WTC11 (cell line): ENCODE data around the gene CD160. TPM values are rescaled to one million over a fixed set of nuclear protein-coding genes. Genes with fewer than 3 reads are reported as not detected.

ENCODE experiments used
- ATAC-seq: fragments of 200-7000 bp; cut with Tn5 transposase; 2 replicates; pipeline ENCODE4 v1.10.0; 2021; ENCODE audit warnings: mild to moderate bottlenecking, moderate library complexity
- CTCF ChIA-PET: fragments of 300-600 bp; sonication (Branson Sonifier 250); formaldehyde crosslinking; loops from one replicate; lab custom pipeline; 2021; ENCODE audit warnings: antibody characterized with exemption; lab: Charles Lee
- POLR2A ChIA-PET: fragments of 350-600 bp; sonication (Branson Sonifier 250); formaldehyde crosslinking; loops from one replicate; lab custom pipeline; 2021; ENCODE audit warnings: antibody characterized with exemption; lab: Charles Lee
- DNase-seq: peaks from one replicate; pipeline ENCODE4 v3.0.0; 2021; ENCODE audit warnings: low spot score
- H3K27ac Mint-ChIP-seq: 2 replicates; pipeline ENCODE4 v1.8.0; 2021; ENCODE audit warnings: mixed read lengths
- H3K27me3 Mint-ChIP-seq: 2 replicates; pipeline ENCODE4 v1.8.0; 2021; ENCODE audit warnings: low read depth, mild to moderate bottlenecking, moderate library complexity, mixed read lengths
- H3K36me3 Mint-ChIP-seq: 2 replicates; pipeline ENCODE4 v1.8.0; 2021; ENCODE audit warnings: mixed read lengths
- H3K4me1 Mint-ChIP-seq: 2 replicates; pipeline ENCODE4 v1.8.0; 2022; ENCODE audit warnings: mixed read lengths
- H3K4me3 Mint-ChIP-seq: 2 replicates; pipeline ENCODE4 v1.8.0; 2021; ENCODE audit warnings: mild to moderate bottlenecking, moderate library complexity, mixed read lengths
- H3K9me3 Mint-ChIP-seq: 2 replicates; pipeline ENCODE4 v1.8.0; 2021; ENCODE audit warnings: mixed read lengths
- ATF3 ChIP-seq: sonication (generic); formaldehyde crosslinking; conservative IDR thresholded peaks from 2 replicates; pipeline ENCODE4 v1.8.1; 2022; ENCODE audit warnings: mild to moderate bottlenecking, missing genetic modification reagents
- CBFB ChIP-seq: sonication (generic); formaldehyde crosslinking; IDR thresholded peaks from 2 replicates; pipeline ENCODE4 v1.8.1; 2022; ENCODE audit warnings: mild to moderate bottlenecking, low read depth, missing genetic modification reagents
- E2F4 ChIP-seq: sonication (generic); formaldehyde crosslinking; IDR thresholded peaks from 2 replicates; pipeline ENCODE4 v1.8.1; 2022; ENCODE audit warnings: low read depth, mild to moderate bottlenecking, moderate library complexity, missing genetic modification reagents, borderline replicate concordance
- FOXP4 ChIP-seq: sonication (generic); formaldehyde crosslinking; IDR thresholded peaks from 2 replicates; pipeline ENCODE4 v1.8.0; 2022; ENCODE audit warnings: mild to moderate bottlenecking, missing genetic modification reagents
- GABPB1 ChIP-seq: sonication (generic); formaldehyde crosslinking; IDR thresholded peaks from 2 replicates; pipeline ENCODE4 v1.8.1; 2023; ENCODE audit warnings: mild to moderate bottlenecking, missing genetic modification reagents
- GTF2I ChIP-seq: fragments of 250-450 bp; sonication (Bioruptor Pico); conservative IDR thresholded peaks from 2 replicates; pipeline ENCODE4 v1.4.0; 2021; ENCODE audit warnings: mild to moderate bottlenecking
- HMGXB4 ChIP-seq: sonication (generic); formaldehyde crosslinking; IDR thresholded peaks from 2 replicates; pipeline ENCODE4 v1.8.1; 2023; ENCODE audit warnings: mild to moderate bottlenecking, moderate library complexity, missing genetic modification reagents
- KAT7 ChIP-seq: sonication (generic); formaldehyde crosslinking; IDR thresholded peaks from 2 replicates; pipeline ENCODE4 v1.8.1; 2023; ENCODE audit warnings: missing genetic modification reagents, mild to moderate bottlenecking, borderline replicate concordance
- MLX ChIP-seq: sonication (generic); formaldehyde crosslinking; IDR thresholded peaks from 2 replicates; pipeline ENCODE4 v1.8.1; 2023; ENCODE audit warnings: mild to moderate bottlenecking, missing genetic modification reagents, moderate library complexity
- NFE2L1 ChIP-seq: sonication (generic); formaldehyde crosslinking; IDR thresholded peaks from 2 replicates; pipeline ENCODE4 v1.8.1; 2023; ENCODE audit warnings: missing genetic modification reagents
- NFYB ChIP-seq: sonication (generic); formaldehyde crosslinking; conservative IDR thresholded peaks from 2 replicates; pipeline ENCODE4 v1.8.0; 2022; ENCODE audit warnings: low read depth, missing genetic modification reagents
- NR1H2 ChIP-seq: sonication (generic); formaldehyde crosslinking; IDR thresholded peaks from 2 replicates; pipeline ENCODE4 v1.9.0; 2021; ENCODE audit warnings: mild to moderate bottlenecking, moderate library complexity, missing genetic modification reagents
- PRRX2 ChIP-seq: fragments of 250-450 bp; sonication (Bioruptor Pico); IDR thresholded peaks from 2 replicates; pipeline ENCODE4 v1.8.0; 2021; ENCODE audit warnings: mild to moderate bottlenecking
- RELA ChIP-seq: sonication (generic); formaldehyde crosslinking; IDR thresholded peaks from 2 replicates; pipeline ENCODE4 v1.8.1; 2022; ENCODE audit warnings: missing genetic modification reagents, mild to moderate bottlenecking, borderline replicate concordance
- SMAD4 ChIP-seq: sonication (generic); formaldehyde crosslinking; IDR thresholded peaks from 2 replicates; pipeline ENCODE4 v1.8.0; 2022; ENCODE audit warnings: mild to moderate bottlenecking, missing genetic modification reagents
- SP1 ChIP-seq: sonication (generic); formaldehyde crosslinking; conservative IDR thresholded peaks from 2 replicates; pipeline ENCODE4 v1.8.1; 2022; ENCODE audit warnings: missing genetic modification reagents
- TP53 ChIP-seq: sonication (generic); formaldehyde crosslinking; IDR thresholded peaks from 2 replicates; pipeline ENCODE4 v1.8.1; 2023; ENCODE audit warnings: mild to moderate bottlenecking, missing genetic modification reagents
- USF1 ChIP-seq: sonication (generic); formaldehyde crosslinking; IDR thresholded peaks from 2 replicates; pipeline ENCODE4 v1.8.0; 2022; ENCODE audit warnings: mild to moderate bottlenecking, missing genetic modification reagents
- USF2 ChIP-seq: sonication (generic); formaldehyde crosslinking; IDR thresholded peaks from 2 replicates; pipeline ENCODE4 v1.8.1; 2023; ENCODE audit warnings: mild to moderate bottlenecking, missing genetic modification reagents, moderate library complexity
- ZNF121 ChIP-seq: sonication (generic); formaldehyde crosslinking; IDR thresholded peaks from 2 replicates; pipeline ENCODE4 v1.8.0; 2023; ENCODE audit warnings: missing genetic modification reagents
- ZNF232 ChIP-seq: sonication (generic); formaldehyde crosslinking; IDR thresholded peaks from 2 replicates; pipeline ENCODE4 v1.8.0; 2022; ENCODE audit warnings: mild to moderate bottlenecking, missing genetic modification reagents
- ZNF263 ChIP-seq: sonication (generic); formaldehyde crosslinking; IDR thresholded peaks from 2 replicates; pipeline ENCODE4 v1.8.1; 2022; ENCODE audit warnings: low read depth, mild to moderate bottlenecking, moderate library complexity, missing genetic modification reagents
- ZNF423 ChIP-seq: fragments of 250-450 bp; sonication (Bioruptor Pico); IDR thresholded peaks from 2 replicates; pipeline ENCODE4 v2.1.2; 2022; ENCODE audit warnings: mild to moderate bottlenecking, moderate library complexity
- total RNA-seq: library from RNA; stranded (reverse); gene quantifications from 3 replicates; pipeline ENCODE4 v1.2.3, GENCODE V29; 2021

Gene CD160
- total RNA-seq, 1 experiment from 2014 or later, result not detected

- Mint-ChIP-seq H3K4me1 (no peaks in the 10 kb centered on the region), H3K9me3 (no peaks in the 10 kb centered on the region), H3K4me3 (no peak overlapping the region), H3K36me3 (no peaks in the 10 kb centered on the region), H3K27ac (no peak overlapping the region), H3K27me3 (peaks cover 4% of the 10 kb centered on the region)
- TF ChIP-seq SMAD4, result no peak
- TF ChIP-seq ATF3 (CRISPR knock-in tag), result no peak
- no peak for TF ChIP-seq NFYB (CRISPR knock-in tag)
- no peak for TF ChIP-seq ZNF121 (CRISPR knock-in tag)
- DNase-seq, result no peak
- CTCF ChIA-PET, result no interaction called here
- no peak for ATAC-seq
- POLR2A ChIA-PET, result no interaction called here
These were observed 17.9 kb upstream of the CD160 start for GRCh38 chr1:145701306-145701862.

GRCh38 chr1:145702052-145702451 is 17.2 kb upstream of the CD160 start:
- H3K27ac Mint-ChIP-seq, result no peak overlapping the region
- H3K4me3 Mint-ChIP-seq, result no peak overlapping the region
- no peak for ATAC-seq
- no peak for DNase-seq
- no peaks in the 10 kb centered on the region; the same call in 1 of the 2 replicates for H3K27me3 Mint-ChIP-seq
- ChIA-PET POLR2A (no interaction called here), CTCF (interaction anchor here (0.9 kb wide), 1 partner anchor 19 kb away, joined by 3 read pairs; no protein-coding TSS in a partner anchor)
- no peaks in the 10 kb centered on the region for H3K36me3 Mint-ChIP-seq
- TF ChIP-seq NR1H2 (CRISPR knock-in tag), result no peak
- TF ChIP-seq GTF2I (CRISPR knock-in tag), result no peak
- no peak for TF ChIP-seq ZNF423 (CRISPR knock-in tag)
- TF ChIP-seq GABPB1 (CRISPR knock-in tag), result no peak
- TF ChIP-seq E2F4, result no peak
- TF ChIP-seq HMGXB4 (CRISPR knock-in tag), result no peak
- no peak for TF ChIP-seq SP1 (CRISPR knock-in tag)
- TF ChIP-seq NFE2L1, result no peak
- TF ChIP-seq USF2 (CRISPR knock-in tag), result no peak
- TF ChIP-seq PRRX2, result no peak
- TF ChIP-seq CBFB (CRISPR knock-in tag), result no peak
- no peak for TF ChIP-seq RELA (CRISPR knock-in tag)
- TF ChIP-seq KAT7 (CRISPR knock-in tag), result no peak
- no peak for TF ChIP-seq ZNF232 (CRISPR knock-in tag)
- no peak for TF ChIP-seq MLX (CRISPR knock-in tag)
- no peak for TF ChIP-seq USF1 (CRISPR knock-in tag)
- no peak for TF ChIP-seq ZNF263 (CRISPR knock-in tag)
- TF ChIP-seq FOXP4 (CRISPR knock-in tag), result no peak
- no peak for TF ChIP-seq TP53
- peaks cover 3% of the 10 kb centered on the region for H3K4me1 Mint-ChIP-seq
- H3K9me3 Mint-ChIP-seq, result no peaks in the 10 kb centered on the region
